GM12801 (cell line): ENCODE data around the gene SOX6.

Experiments used
- CTCF ChIP-seq: IDR thresholded peaks from one replicate; pipeline ENCODE4 v1.5.1; 2011; ENCODE audit warnings: control low read depth; ENCODE audit not compliant: insufficient read length; ENCODE audit errors: extremely low read depth

Gene SOX6

GRCh38 chr11:15947681-15948648 is 408.4 kb downstream of the SOX6 start:
- TF ChIP-seq CTCF = no peak

- no peak for TF ChIP-seq CTCF
These were observed 410.6 kb downstream of the SOX6 start for GRCh38 chr11:15945726-15946125.

GRCh38 chr11:15944460-15944859 is 411.9 kb downstream of the SOX6 start:
- no peak for TF ChIP-seq CTCF

- TF ChIP-seq CTCF = no peak
These were observed 412.7 kb downstream of the SOX6 start for GRCh38 chr11:15943418-15944197.

GRCh38 chr11:15942936-15943335 is 413.4 kb downstream of the SOX6 start:
- no peak for TF ChIP-seq CTCF

GRCh38 chr11:15942126-15942525 is 414.2 kb downstream of the SOX6 start:
- TF ChIP-seq CTCF = no peak

- no peak for TF ChIP-seq CTCF
These were observed 415.1 kb downstream of the SOX6 start for GRCh38 chr11:15941206-15941770.
